Measurements from ENCODE around the gene PTP4A2.

PTP4A2 gene

GRCh38 chr1:31883357-31883942 is 54.7 kb downstream of the PTP4A2 start:
- no peak for DNase-seq

GRCh38 chr1:31881688-31882000 is 56.5 kb downstream of the PTP4A2 start:
- DNase-seq: no peak

GRCh38 chr1:31880957-31881687 is 57.0 kb downstream of the PTP4A2 start:
- DNase-seq: no peak

- no peak for DNase-seq
Measured at GRCh38 chr1:31879981-31880608, 58.1 kb downstream of the PTP4A2 start.

GRCh38 chr1:31878058-31878457 is 60.1 kb downstream of the PTP4A2 start:
- no peak for DNase-seq

- DNase-seq: no peak
Measured at GRCh38 chr1:31877544-31877943, 60.6 kb downstream of the PTP4A2 start.

- no peak for DNase-seq
Measured at GRCh38 chr1:31875636-31876236, 62.4 kb downstream of the PTP4A2 start.

- no peak for DNase-seq
Measured at GRCh38 chr1:31874942-31875341, 63.2 kb downstream of the PTP4A2 start.

- DNase-seq: no peak
Measured at GRCh38 chr1:31872658-31873636, 65.2 kb downstream of the PTP4A2 start.

GRCh38 chr1:31871703-31872102 is 66.5 kb downstream of the PTP4A2 start:
- DNase-seq: no peak

GRCh38 chr1:31870086-31870736 is 68.0 kb downstream of the PTP4A2 start:
- no peak for DNase-seq

GRCh38 chr1:31869449-31869848 is 68.7 kb downstream of the PTP4A2 start:
- DNase-seq: no peak

GRCh38 chr1:31868862-31869261 is 69.3 kb downstream of the PTP4A2 start:
- no peak for DNase-seq

GRCh38 chr1:31867546-31867945 is 70.6 kb downstream of the PTP4A2 start:
- DNase-seq: no peak

- peak; percentile 10 for DNase-seq
Measured at GRCh38 chr1:31866450-31867032, 71.6 kb downstream of the PTP4A2 start.

- no peak for DNase-seq
Measured at GRCh38 chr1:31865728-31866449, 72.3 kb downstream of the PTP4A2 start.

GRCh38 chr1:31862071-31862470 is 76.1 kb downstream of the PTP4A2 start:
- DNase-seq: no peak

- DNase-seq: no peak
Measured at GRCh38 chr1:31861346-31861745, 76.8 kb downstream of the PTP4A2 start.

GRCh38 chr1:31860581-31860980 is 77.6 kb downstream of the PTP4A2 start:
- DNase-seq: no peak

- DNase-seq: no peak
Measured at GRCh38 chr1:31859719-31860118, 78.4 kb downstream of the PTP4A2 start.

GRCh38 chr1:31859044-31859443 is 79.1 kb downstream of the PTP4A2 start:
- DNase-seq: no peak
